IMR-90 (cell line): ENCODE results near the gene CAVIN2. TPM values are rescaled to one million over a fixed set of nuclear protein-coding genes. Genes with fewer than 3 reads are reported as not detected.
A peak's percentile ranks its signal among the peaks of the same experiment; 100 is the strongest.

ENCODE experiments used
- ATAC-seq: fragments of 200-7000 bp; cut with Tn5 transposase; 2 replicates; pipeline ENCODE4 v1.9.1; 2020; ENCODE audit warnings: low read depth, mild to moderate bottlenecking, moderate library complexity
- Bru-seq: library from RNA; stranded (reverse); fragments of 400-500 nt; gene quantifications from one replicate; lab custom pipeline; 2021; lab: Mats Ljungman, UMichigan
- BruChase-seq, 2 experiments: library from RNA; stranded (reverse); fragments of 400-500 nt; gene quantifications; one replicate each; lab custom pipeline; 2021; lab: Mats Ljungman, UMichigan
- BruUV-seq: library from RNA; stranded (reverse); fragments of 400-500 nt; replicated peaks from 2 replicates; lab custom pipeline; 2021; lab: Mats Ljungman, UMichigan
- CTCF ChIA-PET: fragments of 300-600 bp; formaldehyde crosslinking; extraction: SDS; loops from one replicate; lab custom pipeline; 2021; ENCODE audit warnings: antibody characterized with exemption; lab: Yijun Ruan, JAX
- POLR2A ChIA-PET: fragments of 300-600 bp; sonication (Branson Sonifier 250); formaldehyde crosslinking; loops from one replicate; lab custom pipeline; 2022; ENCODE audit warnings: antibody characterized with exemption; ENCODE audit not compliant: unreplicated experiment; lab: Charles Lee
- DNase-seq: peaks from one replicate; pipeline ENCODE4 v3.0.0; 2013
- H2AFZ ChIP-seq: replicated peaks from 2 replicates; pipeline ENCODE3; 2013; ENCODE audit warnings: low read length, mild to moderate bottlenecking; ENCODE audit not compliant: poor library complexity
- H2AK5ac ChIP-seq: 2 replicates; pipeline ENCODE4 v1.6.1; 2013; ENCODE audit warnings: low read depth, low read length, inconsistent platforms
- H2AK9ac ChIP-seq: replicated peaks from 2 replicates; pipeline ENCODE3; 2013; ENCODE audit warnings: mild to moderate bottlenecking, low read depth, low read length, moderate library complexity; ENCODE audit not compliant: poor library complexity
- H2BK120ac ChIP-seq: 2 replicates; pipeline ENCODE4 v1.6.1; 2013; ENCODE audit warnings: low read depth, low read length, inconsistent platforms
- H2BK15ac ChIP-seq: 3 replicates; pipeline ENCODE4 v1.6.1; 2013; ENCODE audit warnings: low read depth, low read length, inconsistent platforms
- H2BK20ac ChIP-seq: 2 replicates; pipeline ENCODE4 v1.6.1; 2013; ENCODE audit warnings: low read depth, mild to moderate bottlenecking, inconsistent platforms, low read length, moderate library complexity
- H2BK5ac ChIP-seq: 2 replicates; pipeline ENCODE4 v1.6.1; 2013; ENCODE audit warnings: mild to moderate bottlenecking, low read depth, low read length, inconsistent platforms; ENCODE audit not compliant: poor library complexity, severe bottlenecking
- H3K14ac ChIP-seq: replicated peaks from 2 replicates; pipeline ENCODE4 v1.6.1; 2013; ENCODE audit warnings: low read depth, low read length, inconsistent platforms
- H3K18ac ChIP-seq: 2 replicates; pipeline ENCODE4 v1.6.1; 2013; ENCODE audit warnings: low read depth, low read length, control low read depth
- H3K23ac ChIP-seq: 2 replicates; pipeline ENCODE4 v1.6.1; 2013; ENCODE audit warnings: low read depth, low read length, inconsistent platforms
- H3K27ac ChIP-seq: 2 replicates; pipeline ENCODE4 v1.5.1; 2013; ENCODE audit warnings: mild to moderate bottlenecking, control low read depth, low read length; ENCODE audit not compliant: insufficient read depth
- H3K27me3 ChIP-seq: 2 replicates; pipeline ENCODE4 v1.6.1; 2013; ENCODE audit warnings: low read length; ENCODE audit not compliant: control insufficient read depth, insufficient read depth
- H3K36me3 ChIP-seq: 2 replicates; pipeline ENCODE4 v1.6.1; 2013; ENCODE audit warnings: low read length, mixed read lengths; ENCODE audit not compliant: control insufficient read depth, insufficient read depth
- H3K4ac ChIP-seq: 2 replicates; pipeline ENCODE4 v1.6.1; 2013; ENCODE audit warnings: low read depth, low read length, inconsistent platforms
- H3K4me1 ChIP-seq: 2 replicates; pipeline ENCODE4 v1.6.1; 2013; ENCODE audit warnings: low read length, mixed read lengths; ENCODE audit not compliant: control insufficient read depth, insufficient read depth
- H3K4me2 ChIP-seq: 2 replicates; pipeline ENCODE4 v1.6.1; 2013; ENCODE audit warnings: low read depth, mild to moderate bottlenecking, control low read depth, low read length, moderate library complexity
- H3K4me3 ChIP-seq: 2 replicates; pipeline ENCODE4 v1.5.1; 2013; ENCODE audit warnings: low read depth, mild to moderate bottlenecking, control low read depth, low read length, moderate library complexity; ENCODE audit not compliant: insufficient read depth
- H3K56ac ChIP-seq: 2 replicates; pipeline ENCODE4 v1.6.1; 2013; ENCODE audit warnings: low read length, inconsistent platforms; ENCODE audit not compliant: insufficient read depth; ENCODE audit errors: extremely low read depth
- H3K79me1 ChIP-seq, 2 experiments: 2 replicates each; pipeline ENCODE4 v1.6.1; 2013; ENCODE audit warnings: low read length in 2 of 2, inconsistent platforms in 1 of 2, low read depth in 1 of 2
- H3K9ac ChIP-seq: 2 replicates; pipeline ENCODE4 v1.6.1; 2013; ENCODE audit warnings: low read depth, low read length, control low read depth
- H3K9me1 ChIP-seq: 2 replicates; pipeline ENCODE4 v1.6.1; 2013; ENCODE audit warnings: low read length, inconsistent platforms; ENCODE audit not compliant: insufficient read depth
- H3K9me3 ChIP-seq: 2 replicates; pipeline ENCODE4 v1.6.1; 2013; ENCODE audit warnings: low read length; ENCODE audit not compliant: control insufficient read depth, insufficient read depth
- H4K20me1 ChIP-seq: 2 replicates; pipeline ENCODE4 v1.6.1; 2013; ENCODE audit warnings: low read length, inconsistent platforms; ENCODE audit not compliant: insufficient read depth
- H4K5ac ChIP-seq: 2 replicates; pipeline ENCODE4 v1.6.1; 2013; ENCODE audit warnings: mild to moderate bottlenecking, low read depth, low read length, control low read depth
- H4K8ac ChIP-seq, 2 experiments: 2 replicates each; pipeline ENCODE4 v1.6.1; 2013; ENCODE audit warnings: low read depth in 2 of 2, low read length in 2 of 2, control low read depth in 1 of 2, inconsistent platforms in 1 of 2
- H4K91ac ChIP-seq: 2 replicates; pipeline ENCODE4 v1.6.1; 2013; ENCODE audit warnings: low read depth, low read length, inconsistent platforms; ENCODE audit not compliant: insufficient read depth
- NFE2L2 ChIP-seq: fragments of 150-350 bp; IDR thresholded peaks from 2 replicates; pipeline ENCODE4 v1.6.1; 2016; ENCODE audit warnings: low read depth, mild to moderate bottlenecking, low read length
- RAD21 ChIP-seq: IDR thresholded peaks from 2 replicates; pipeline ENCODE4 v1.6.1; 2012; ENCODE audit warnings: low read length, improper control_type of control experiment
- WGBS, 2 experiments: methylation state at CpG; one replicate each; pipeline versions ENCODE4 v1.1.5 to v1.1.7; 2013; ENCODE audit warnings: missing lambda C conversion rate in 2 of 2; ENCODE audit not compliant: insufficient read length in 1 of 2; ENCODE audit errors: extremely low coverage in 2 of 2; 5-methylcytosine and 5-hydroxymethylcytosine counted together
- dilution Hi-C: fragments of 300-500 bp; cut with HindIII; formaldehyde crosslinking; loops from one replicate; pipeline ENCODE4 v1.14.3; 2018; ENCODE audit warnings: low sequenced_read_pairs; ENCODE audit not compliant: unreplicated experiment
- in situ Hi-C: fragments of 300-500 bp; cut with MboI; formaldehyde crosslinking; loops from 3 replicates; pipeline ENCODE4 v1.14.3; 2019; ENCODE audit warnings: low sequenced_read_pairs, inconsistent platforms, mixed read lengths
- intact Hi-C: fragments of 100-400 bp; cut with micrococcal nuclease; formaldehyde crosslinking; loops from 2 replicates; pipeline ENCODE4 v1.10.0; 2022
- long read RNA-seq: library from polyadenylated mRNA; unstranded; transcript quantifications from one replicate; pipeline ENCODE4 v2.0.0, GENCODE V29; 2021; ENCODE audit not compliant: unreplicated experiment
- polyA plus RNA-seq, 3 experiments: library from polyadenylated mRNA; depleted of rRNA; stranded (reverse); fragments of >200 nt; gene quantifications; 2 replicates each; pipeline ENCODE4 v1.2.3, GENCODE V29; 2012; ENCODE audit warnings: low replicate concordance in 1 of 3
- total RNA-seq: library from RNA; depleted of rRNA; stranded (reverse); fragments of >200 nt; gene quantifications from 2 replicates; pipeline ENCODE4 v1.2.3, GENCODE V29; 2012; rRNA removed

Gene CAVIN2
- total RNA-seq (11.5 and 12.5 TPM in 2 replicates), polyA plus RNA-seq (2012; rRNA removed) (7.7 and 8.3 TPM in 2 replicates), Bru-seq, nascent RNA (percentile 56 among the genes with signal in this experiment), BruChase-seq, experiment 1, labeled RNA remaining after a 6-hour chase (percentile 47 among the genes with signal in this experiment), BruChase-seq, experiment 2, labeled RNA remaining after a 2-hour chase (percentile 50 among the genes with signal in this experiment)
- 4.0 and 7.0 TPM in 2 replicates for polyA plus RNA-seq (2012; cell fraction: cytosol; rRNA removed)
- polyA plus RNA-seq (2012; cell fraction: nucleus; rRNA removed; ENCODE audit: low replicate concordance), result 2.8 and 3.3 TPM in 2 replicates
- long read RNA-seq, transcript CAVIN2-201 (2 exons, 3,229 nt), result major isoform, 55 of 59 reads
- long read RNA-seq, partial matches to known transcripts, result 0 of 59 reads
- long read RNA-seq, other reads (novel, unspliced or antisense), result 4 of 59 reads

GRCh38 chr2:191846515-191847476, at the start of gene CAVIN2:
CAVIN2 (minus strand) TSS chr2:191847088; CDS start chr2:191846925, 163 bp downstream.
- Histone ChIP-seq H2BK20ac (peak within 1 kb of the TSS; percentile 90), H2AK5ac (peak within 1 kb of the TSS; percentile 87), H3K4ac (peak within 1 kb of the TSS; percentile 96), H3K18ac (peak within 1 kb of the TSS; percentile 70), H2BK15ac (peak within 1 kb of the TSS; percentile 90; the same call in 2 of the 3 replicates), H3K4me3 (peak within 1 kb of the TSS; percentile 33), H4K5ac (peak within 1 kb of the TSS; percentile 71), H3K27me3 (no peaks in the 10 kb centered on the region), H3K23ac (peak within 1 kb of the TSS; percentile 88), H2AK9ac (peak within 1 kb of the TSS; percentile 92), H4K20me1 (no peaks in the 10 kb centered on the region), H3K56ac (peak within 1 kb of the TSS; percentile 62; the same call in 1 of the 2 replicates), H2AFZ (peak within 1 kb of the TSS; percentile 83), H3K36me3 (no peaks in the 10 kb centered on the region), H3K79me1 (peaks cover 9 to 34% of the 10 kb centered on the region in 2 experiments; a peak in 3 of 4 replicates), H3K14ac (peak within 1 kb of the TSS; percentile 87), H3K27ac (peak within 1 kb of the TSS; percentile 87), H3K9me3 (no peaks in the 10 kb centered on the region), H3K9ac (peak within 1 kb of the TSS; percentile 70), H3K9me1 (peaks cover 16% of the 10 kb centered on the region), H2BK5ac (peak within 1 kb of the TSS; percentile 76), H4K91ac (peak within 1 kb of the TSS; percentile 96), H2BK120ac (peak within 1 kb of the TSS; percentile 86), H4K8ac (peak within 1 kb of the TSS; percentile 61 to 91), H3K4me2 (peak within 1 kb of the TSS; percentile 38), H3K4me1 (peaks cover 17% of the 10 kb centered on the region)
- DNase-seq (peak; percentile 90), ATAC-seq (peak; percentile 89)
- TF ChIP-seq RAD21, result peak; percentile 15; the same call in 1 of the 2 replicates
- no peak for TF ChIP-seq NFE2L2
- intact Hi-C loops, result no loop called here
- 88% methylated on average over 11 of the region's 31 CpGs; no CpG with 5 or more reads in 1 of the 2 experiments for WGBS, 2 experiments
- dilution Hi-C loops, result no loop called here
- in situ Hi-C loops, result no loop called here
- TSS peak; percentile 91 for BruUV-seq
- ChIA-PET CTCF (interaction anchor here (0.9 to 2.6 kb wide), 5 partner anchors 10 to 316 kb away, joined by 3 to 13 read pairs (median 4); no protein-coding TSS in a partner anchor), POLR2A (interaction anchor here (1.3 kb wide), 1 partner anchor 10 kb away, joined by 3 read pairs; no protein-coding TSS in a partner anchor)
